GOT3 (cell line): ENCODE data around the gene CANX.

Experiments used
- DNase-seq: peaks from one replicate; lab custom pipeline; 2025; ENCODE audit warnings: mixed read lengths; lab: John Stamatoyannopoulos, UW

Gene CANX

GRCh38 chr5:179758955-179759354 is 60.2 kb downstream of the CANX start:
- no peak for DNase-seq

- DNase-seq = no peak
Observed at GRCh38 chr5:179759581-179760551, 61.1 kb downstream of the CANX start.

- DNase-seq = no peak
Observed at GRCh38 chr5:179762079-179762780, 63.5 kb downstream of the CANX start.

- DNase-seq = no peak
Observed at GRCh38 chr5:179762781-179763176, 64.0 kb downstream of the CANX start.

- DNase-seq = no peak
Observed at GRCh38 chr5:179763215-179763945, 64.6 kb downstream of the CANX start.

GRCh38 chr5:179764056-179764455 is 65.3 kb downstream of the CANX start:
- no peak for DNase-seq

GRCh38 chr5:179765400-179765799 is 66.6 kb downstream of the CANX start:
- no peak for DNase-seq

GRCh38 chr5:179766021-179766725 is 67.4 kb downstream of the CANX start:
- no peak for DNase-seq

GRCh38 chr5:179766726-179767455 is 68.1 kb downstream of the CANX start:
- no peak for DNase-seq

- DNase-seq = no peak
Observed at GRCh38 chr5:179767496-179768100, 68.8 kb downstream of the CANX start.

- DNase-seq = no peak
Observed at GRCh38 chr5:179768326-179769085, 69.7 kb downstream of the CANX start.

- no peak for DNase-seq
Observed at GRCh38 chr5:179769271-179769670, 70.5 kb downstream of the CANX start.

- no peak for DNase-seq
Observed at GRCh38 chr5:179769796-179770195, 71.0 kb downstream of the CANX start.

- no peak for DNase-seq
Observed at GRCh38 chr5:179771311-179771895, 72.6 kb downstream of the CANX start.

- no peak for DNase-seq
Observed at GRCh38 chr5:179772351-179772750, 73.6 kb downstream of the CANX start.

- DNase-seq = no peak
Observed at GRCh38 chr5:179773686-179774040, 74.9 kb downstream of the CANX start.

- DNase-seq = no peak
Observed at GRCh38 chr5:179774442-179774841, 75.7 kb downstream of the CANX start.

GRCh38 chr5:179776411-179776938 is 77.7 kb downstream of the CANX start:
- no peak for DNase-seq

GRCh38 chr5:179777456-179777855 is 78.7 kb downstream of the CANX start:
- no peak for DNase-seq
